Left lung (tissue), 10 donors: Measurements from ENCODE around the gene ITGA11. TPM values are rescaled to one million over a fixed set of nuclear protein-coding genes. Genes with fewer than 3 reads are reported as not detected.
"Not testable (repeated sequence)": the region's sequence is repeated elsewhere in the genome, so short reads cannot be mapped to it uniquely, and the experiment has no call there.

Experiments
- ATAC-seq: fragments of 200-7000 bp; cut with Tn5 transposase; one replicate; pipeline ENCODE4 v1.9.1; 2020; ENCODE audit warnings: moderate library complexity
- DNase-seq, 4 donors: peaks; one replicate each; pipeline ENCODE4 v3.0.0-alpha.2; 2013 to 2020
- H3K27ac ChIP-seq, 2 donors: fragments of 200-600 bp; sonication (generic) in 1 of 2; one replicate each; pipeline versions ENCODE4 v1.5.0 to v1.8.0; 2020 to 2021
- H3K27me3 ChIP-seq, 2 donors: fragments of 200-600 bp; sonication (generic) in 1 of 2; one replicate each; pipeline versions ENCODE4 v1.5.0 to v1.8.0; 2020 to 2021
- H3K36me3 ChIP-seq, 2 donors: fragments of 200-600 bp; sonication (generic) in 1 of 2; one replicate each; pipeline versions ENCODE4 v1.5.0 to v1.8.0; 2020 to 2021
- H3K4me1 ChIP-seq, 2 donors: fragments of 200-600 bp; one replicate each; pipeline ENCODE4 v1.8.0; 2021
- H3K4me3 ChIP-seq, 2 donors: fragments of 200-600 bp; sonication (generic) in 1 of 2; one replicate each; pipeline versions ENCODE4 v1.5.0 to v1.8.0; 2020 to 2021; ENCODE audit warnings: mild to moderate bottlenecking in 1 of 2
- H3K9me3 ChIP-seq, 2 donors: fragments of 200-600 bp; sonication (generic) in 1 of 2; one replicate each; pipeline versions ENCODE4 v1.5.0 to v1.8.0; 2020 to 2021
- intact Hi-C, 2 donors: fragments of 100-400 bp; cut with DNase I; formaldehyde crosslinking; loops; one replicate each; pipeline versions ENCODE4 v1.11.2 to v1.14.2; 2022
- polyA plus RNA-seq, 6 donors: library from polyadenylated mRNA; unstranded; fragments of 120-200 nt; gene quantifications; one replicate each; pipeline ENCODE4 v1.2.1, GENCODE V29; 2013; ENCODE audit not compliant: insufficient read length in 6 of 6
- total RNA-seq, 2 donors: library from RNA; stranded (reverse); fragmentation: NEBNext Ultra II Directional; extraction: Animal tissue kit (Norgen Biotek cat#: 25700); gene quantifications; one replicate each; pipeline ENCODE4 v1.2.1, GENCODE V29; 2021
- TF ChIP-seq, protein P1 (sequence below), 2 donors: fragments of 200-600 bp; sonication (generic) in 1 of 2; IDR thresholded peaks; one replicate each; pipeline versions ENCODE4 v1.5.0 to v1.8.0; 2021; ENCODE audit warnings: antibody characterized with exemption in 2 of 2
- donor health status: DM: no; HTN: yes; CAD: no.
- donor health status: DM: no; HTN: no; CAD: no.

The ITGA11 gene
- total and polyA plus RNA-seq, 8 donors = 1.1 to 7.3 (median 1.8) TPM

DNA sequence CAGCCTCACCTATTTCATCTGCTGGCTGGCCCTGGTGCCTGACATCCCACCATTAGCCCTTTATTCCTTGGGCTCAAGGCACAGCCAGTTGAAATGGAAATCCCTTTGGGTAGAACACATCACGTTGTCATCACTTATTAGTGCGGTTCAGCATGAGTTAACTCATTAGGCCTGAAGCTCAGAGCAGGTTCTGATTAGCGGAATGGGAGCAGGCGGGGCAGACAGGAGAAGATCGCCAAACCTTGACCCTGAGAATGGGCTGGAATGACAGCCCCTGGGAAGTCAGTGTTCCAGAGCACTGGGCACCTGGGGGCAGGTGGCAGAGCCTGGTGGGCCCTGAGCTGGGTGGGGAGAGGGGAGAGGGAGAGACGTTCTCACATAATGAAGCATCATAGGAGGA is 5.8 kb downstream of the ITGA11 start:
- Histone ChIP-seq H3K4me3 (no peak overlapping the region), H3K36me3 (no peaks in the 10 kb centered on the region), H3K27ac (no peak overlapping the region), H3K9me3 (no peaks in the 10 kb centered on the region), H3K4me1 (peaks cover 0 to under 1% of the 10 kb centered on the region in 2 donors), H3K27me3 (peaks cover 14 to 30% of the 10 kb centered on the region in 2 donors)
- ATAC-seq (no peak), DNase-seq (no peak)
- intact Hi-C loops = no loop called here
- TF ChIP-seq, protein P1, sequence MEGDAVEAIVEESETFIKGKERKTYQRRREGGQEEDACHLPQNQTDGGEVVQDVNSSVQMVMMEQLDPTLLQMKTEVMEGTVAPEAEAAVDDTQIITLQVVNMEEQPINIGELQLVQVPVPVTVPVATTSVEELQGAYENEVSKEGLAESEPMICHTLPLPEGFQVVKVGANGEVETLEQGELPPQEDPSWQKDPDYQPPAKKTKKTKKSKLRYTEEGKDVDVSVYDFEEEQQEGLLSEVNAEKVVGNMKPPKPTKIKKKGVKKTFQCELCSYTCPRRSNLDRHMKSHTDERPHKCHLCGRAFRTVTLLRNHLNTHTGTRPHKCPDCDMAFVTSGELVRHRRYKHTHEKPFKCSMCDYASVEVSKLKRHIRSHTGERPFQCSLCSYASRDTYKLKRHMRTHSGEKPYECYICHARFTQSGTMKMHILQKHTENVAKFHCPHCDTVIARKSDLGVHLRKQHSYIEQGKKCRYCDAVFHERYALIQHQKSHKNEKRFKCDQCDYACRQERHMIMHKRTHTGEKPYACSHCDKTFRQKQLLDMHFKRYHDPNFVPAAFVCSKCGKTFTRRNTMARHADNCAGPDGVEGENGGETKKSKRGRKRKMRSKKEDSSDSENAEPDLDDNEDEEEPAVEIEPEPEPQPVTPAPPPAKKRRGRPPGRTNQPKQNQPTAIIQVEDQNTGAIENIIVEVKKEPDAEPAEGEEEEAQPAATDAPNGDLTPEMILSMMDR (IDR thresholded peaks at IDR 0.05) = no peak

DNA sequence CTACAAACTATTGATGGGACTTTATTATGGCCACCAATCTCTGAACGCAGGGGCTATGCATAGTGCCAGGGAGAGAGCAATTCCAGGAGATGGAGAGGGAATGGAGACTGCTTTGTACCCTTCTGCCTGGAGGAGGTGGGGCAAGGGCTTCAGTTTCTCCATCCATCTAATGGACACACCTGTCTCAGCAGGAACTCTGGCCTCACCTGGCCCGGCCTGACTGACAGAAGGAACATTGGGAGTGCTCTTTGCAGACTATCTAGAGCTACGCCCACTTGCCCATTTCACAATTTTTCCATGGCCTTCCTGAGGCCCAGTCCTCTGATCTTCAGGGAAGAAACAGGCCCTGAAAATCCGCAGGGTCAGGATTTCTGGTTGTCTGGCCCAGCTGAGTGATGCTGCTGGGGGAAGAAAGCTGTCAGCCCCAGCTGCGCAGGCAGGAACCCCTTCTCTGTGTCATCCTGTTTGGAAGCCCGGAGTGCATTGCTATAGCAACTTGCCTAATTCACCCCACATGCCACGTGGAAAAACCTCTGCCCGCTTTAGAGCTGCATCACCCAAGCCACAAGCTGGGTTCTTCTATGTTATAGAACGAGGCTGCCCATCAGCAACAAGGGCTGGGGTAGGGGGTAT is 6.4 kb downstream of the ITGA11 start:
- Histone ChIP-seq H3K36me3 (no peaks in the 10 kb centered on the region), H3K9me3 (no peaks in the 10 kb centered on the region), H3K4me3 (no peak overlapping the region), H3K4me1 (no peaks in the 10 kb centered on the region), H3K27me3 (peaks cover 8 to 25% of the 10 kb centered on the region in 2 donors), H3K27ac (no peak overlapping the region)
- intact Hi-C loops = no loop called here
- TF ChIP-seq, protein P1 (IDR thresholded peaks at IDR 0.05) = no peak
- DNase-seq = no peak
- no peak for ATAC-seq

DNA sequence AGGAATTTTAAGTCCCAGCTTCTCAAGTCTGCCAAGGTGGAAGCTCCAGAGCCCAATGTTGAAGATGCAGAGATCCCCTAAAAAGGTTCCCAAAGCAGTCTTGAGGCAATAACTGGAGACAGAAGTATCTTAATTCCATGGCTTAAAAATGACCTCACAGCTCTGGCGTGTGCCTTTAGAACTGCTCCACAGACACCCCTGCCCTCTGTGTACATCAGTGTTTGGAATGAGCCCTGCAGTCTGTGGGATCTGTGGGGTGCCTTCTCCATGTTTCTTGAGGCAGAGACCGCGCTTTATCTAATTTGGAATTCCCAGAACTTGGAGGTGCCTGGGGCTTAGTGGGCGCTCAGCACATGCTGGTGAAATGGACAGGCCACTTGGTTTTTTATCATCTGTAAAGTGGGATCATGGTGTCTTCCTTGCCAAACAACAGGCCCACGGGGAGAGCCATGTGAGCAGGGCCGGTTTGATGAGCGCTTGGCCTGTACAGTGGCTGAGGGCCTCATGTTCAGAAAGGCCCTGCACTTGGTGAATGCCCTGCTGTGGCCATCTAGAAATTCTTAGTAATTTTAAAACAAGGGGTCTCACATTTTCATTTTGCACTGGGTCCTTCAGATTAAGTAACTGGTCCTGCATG is 7.1 kb downstream of the ITGA11 start:
- Histone ChIP-seq H3K36me3 (no peaks in the 10 kb centered on the region), H3K27ac (no peak overlapping the region), H3K4me1 (no peaks in the 10 kb centered on the region), H3K9me3 (no peaks in the 10 kb centered on the region), H3K4me3 (no peak overlapping the region), H3K27me3 (peaks cover 2 to 18% of the 10 kb centered on the region in 2 donors)
- intact Hi-C loops = no loop called here
- TF ChIP-seq, protein P1 (IDR thresholded peaks at IDR 0.05) = no peak
- no peak for ATAC-seq
- no peak for DNase-seq

DNA sequence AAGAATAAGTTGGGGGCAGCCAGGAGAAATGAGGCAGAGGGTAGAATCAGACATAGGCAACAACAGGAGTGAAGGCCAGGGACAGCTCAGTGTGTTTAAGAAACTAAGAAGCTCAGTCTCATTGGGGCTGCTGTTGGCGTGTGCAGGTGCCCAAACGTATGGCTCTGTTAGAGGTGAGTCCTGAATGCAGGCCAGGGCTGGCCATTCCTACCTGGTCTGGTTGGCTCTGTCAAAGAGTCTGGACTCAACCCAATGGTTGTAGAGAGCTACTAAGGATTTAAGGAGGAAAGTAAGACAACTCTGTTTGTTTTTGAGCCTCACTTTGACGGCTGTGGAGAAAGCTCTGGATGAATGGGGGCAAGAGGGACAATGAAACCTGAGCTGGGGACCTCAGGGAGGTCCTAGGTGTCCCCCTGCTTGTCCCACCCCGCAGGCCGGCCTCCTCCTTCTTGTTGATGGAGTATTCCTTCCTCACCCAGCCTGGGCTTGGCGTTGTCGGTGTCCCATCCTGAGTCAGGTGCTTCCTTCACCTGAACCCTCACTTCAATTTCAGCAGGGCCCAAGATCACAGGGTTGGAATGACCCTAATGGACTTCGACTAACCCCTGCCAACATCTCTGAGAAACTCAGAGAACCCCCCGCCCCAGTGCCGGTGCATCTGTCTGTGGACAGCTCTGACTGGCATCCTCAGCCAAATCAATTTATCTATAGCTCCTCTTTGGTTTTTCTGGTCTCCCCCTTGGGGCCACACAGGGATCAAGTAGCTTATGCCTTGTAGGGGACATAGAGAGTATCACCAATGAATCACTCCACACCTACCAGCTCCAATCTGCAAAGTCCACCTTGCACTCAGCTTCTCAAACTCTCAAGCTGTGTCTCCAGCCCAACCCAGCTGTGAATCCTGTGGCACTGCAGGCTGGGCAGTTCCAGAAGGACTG is 8.3 kb downstream of the ITGA11 start:
- no peak overlapping the region for H3K27ac ChIP-seq
- no peak overlapping the region for H3K4me3 ChIP-seq
- DNase-seq (no peak), ATAC-seq (no peak)
- TF ChIP-seq, protein P1 (IDR thresholded peaks at IDR 0.05) = no peak
- peaks cover 0 to 8% of the 10 kb centered on the region in 2 donors for H3K27me3 ChIP-seq
- H3K36me3 ChIP-seq = no peaks in the 10 kb centered on the region
- no peaks in the 10 kb centered on the region for H3K9me3 ChIP-seq
- intact Hi-C loops = no loop called here
- H3K4me1 ChIP-seq = peaks cover 0 to 3% of the 10 kb centered on the region in 2 donors

DNA sequence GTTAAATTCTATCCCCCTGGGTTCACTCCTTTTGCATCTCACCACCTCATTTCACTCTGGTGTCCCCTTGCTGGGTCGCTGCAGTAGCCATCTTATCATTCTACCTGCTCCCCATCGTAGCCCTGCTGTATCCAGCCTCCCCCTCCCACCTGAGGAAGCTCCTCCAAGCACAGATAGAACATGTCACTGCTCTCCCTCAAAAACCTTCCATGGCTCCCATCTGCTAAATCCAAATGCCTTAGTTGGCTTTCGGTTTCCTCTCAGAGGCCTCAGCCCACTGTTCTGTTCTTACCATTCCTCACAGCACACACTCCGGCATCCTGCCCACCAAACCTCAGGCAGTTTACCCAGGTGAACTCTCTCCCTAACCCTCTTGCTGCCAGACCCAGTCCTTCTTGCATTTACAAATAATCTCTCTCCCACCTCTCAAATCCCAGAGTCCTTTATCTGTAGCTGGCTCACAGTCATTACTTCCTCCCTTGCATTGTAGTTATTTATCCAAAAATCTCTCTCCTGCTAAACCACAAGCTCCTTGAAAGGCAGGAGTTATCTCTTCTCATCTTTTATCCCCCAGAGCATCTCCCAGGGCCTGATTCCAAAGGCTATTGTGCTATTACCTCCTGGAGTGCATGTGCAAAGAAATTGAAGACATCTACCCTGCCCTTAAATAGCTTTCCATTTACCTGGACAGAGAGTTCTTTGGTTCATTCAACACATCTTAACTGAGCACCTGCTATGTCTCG is 9.4 kb downstream of the ITGA11 start:
- H3K27ac ChIP-seq, H3K27me3 ChIP-seq, intact Hi-C loops, H3K4me1 ChIP-seq, ATAC-seq, DNase-seq, H3K4me3 ChIP-seq, H3K36me3 ChIP-seq, H3K9me3 ChIP-seq: not testable (repeated sequence)
